Measurements from ENCODE around the gene PTCHD4. TPM values are rescaled to one million over a fixed set of nuclear protein-coding genes. Genes with fewer than 3 reads are reported as not detected.
"Not testable (repeated sequence)": the region's sequence is repeated elsewhere in the genome, so short reads cannot be mapped to it uniquely, and the experiment has no call there.

The PTCHD4 gene
- total and polyA plus RNA-seq, 2 of the 13 experiments (the other 11 are each of a cell fraction or from before 2014, with no cell fraction given): 28.4 to 32.9 TPM

DNA sequence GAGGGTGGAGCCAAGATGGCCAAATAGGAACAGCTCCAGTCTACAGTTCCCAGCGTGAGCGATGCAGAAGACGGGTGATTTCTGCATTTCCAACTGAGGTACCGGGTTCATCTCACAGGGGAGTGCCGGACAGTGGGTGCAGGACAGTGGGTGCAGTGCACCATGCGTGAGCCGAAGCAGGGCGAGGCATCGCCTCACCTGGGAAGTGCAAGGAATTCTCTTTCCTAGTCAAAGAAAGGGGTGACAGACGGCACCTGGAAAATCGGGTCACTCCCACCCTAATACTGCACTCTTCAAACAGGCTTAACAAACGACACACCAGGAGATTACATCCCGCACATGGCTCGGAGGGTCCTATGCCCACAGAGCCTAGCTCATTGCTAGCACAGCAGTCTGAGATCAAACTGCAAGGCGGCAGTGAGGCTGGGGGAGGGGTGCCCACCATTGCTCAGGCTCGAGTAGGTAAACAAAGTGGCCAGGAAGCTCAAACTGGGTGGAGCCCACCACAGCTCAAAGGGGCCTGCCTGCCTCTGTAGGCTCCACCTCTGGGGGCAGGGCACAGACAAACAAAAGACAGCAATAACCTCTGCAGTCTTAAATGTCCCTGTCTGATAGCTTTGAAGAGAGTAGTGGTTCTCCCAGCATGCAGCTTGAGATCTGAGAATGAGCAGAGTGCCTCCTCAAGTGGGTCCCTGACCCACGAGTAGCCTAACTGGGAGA is 8.4 kb downstream of the PTCHD4 start (continued):
- TF ChIP-seq ZIK1 (CRISPR knock-in tag; IDR thresholded peaks at IDR 0.05; ENCODE audit: borderline replicate concordance, low read depth) (peak; percentile 89), ZNF225 (CRISPR knock-in tag; IDR thresholded peaks at IDR 0.05) (0 out of 2 replicates have a peak, but pooled peaks have one; percentile 52), ZNF687 (CRISPR knock-in tag; IDR thresholded peaks at IDR 0.05) (peak; percentile 92), CBX2 (CRISPR knock-in tag; IDR thresholded peaks at IDR 0.05; ENCODE audit: low read depth) (0 out of 2 replicates have a peak, but pooled peaks have one; percentile 40), KMT2B (CRISPR knock-in tag; IDR thresholded peaks at IDR 0.05) (peak; percentile 75; the same call in 1 of the 2 replicates), ZFP91 (CRISPR knock-in tag; IDR thresholded peaks at IDR 0.05; ENCODE audit: borderline replicate concordance) (peak; percentile 66), ZNF451 (CRISPR knock-in tag; IDR thresholded peaks at IDR 0.05) (0 out of 2 replicates have a peak, but pooled peaks have one; percentile 71), SMYD3 (CRISPR knock-in tag; IDR thresholded peaks at IDR 0.05) (0 out of 2 replicates have a peak, but pooled peaks have one; percentile 54)
- TF ChIP-seq CBX2 (IDR thresholded peaks at IDR 0.05; ENCODE audit: low read depth, low read length): not testable (repeated sequence)
- TF ChIP-seq, protein P1, sequence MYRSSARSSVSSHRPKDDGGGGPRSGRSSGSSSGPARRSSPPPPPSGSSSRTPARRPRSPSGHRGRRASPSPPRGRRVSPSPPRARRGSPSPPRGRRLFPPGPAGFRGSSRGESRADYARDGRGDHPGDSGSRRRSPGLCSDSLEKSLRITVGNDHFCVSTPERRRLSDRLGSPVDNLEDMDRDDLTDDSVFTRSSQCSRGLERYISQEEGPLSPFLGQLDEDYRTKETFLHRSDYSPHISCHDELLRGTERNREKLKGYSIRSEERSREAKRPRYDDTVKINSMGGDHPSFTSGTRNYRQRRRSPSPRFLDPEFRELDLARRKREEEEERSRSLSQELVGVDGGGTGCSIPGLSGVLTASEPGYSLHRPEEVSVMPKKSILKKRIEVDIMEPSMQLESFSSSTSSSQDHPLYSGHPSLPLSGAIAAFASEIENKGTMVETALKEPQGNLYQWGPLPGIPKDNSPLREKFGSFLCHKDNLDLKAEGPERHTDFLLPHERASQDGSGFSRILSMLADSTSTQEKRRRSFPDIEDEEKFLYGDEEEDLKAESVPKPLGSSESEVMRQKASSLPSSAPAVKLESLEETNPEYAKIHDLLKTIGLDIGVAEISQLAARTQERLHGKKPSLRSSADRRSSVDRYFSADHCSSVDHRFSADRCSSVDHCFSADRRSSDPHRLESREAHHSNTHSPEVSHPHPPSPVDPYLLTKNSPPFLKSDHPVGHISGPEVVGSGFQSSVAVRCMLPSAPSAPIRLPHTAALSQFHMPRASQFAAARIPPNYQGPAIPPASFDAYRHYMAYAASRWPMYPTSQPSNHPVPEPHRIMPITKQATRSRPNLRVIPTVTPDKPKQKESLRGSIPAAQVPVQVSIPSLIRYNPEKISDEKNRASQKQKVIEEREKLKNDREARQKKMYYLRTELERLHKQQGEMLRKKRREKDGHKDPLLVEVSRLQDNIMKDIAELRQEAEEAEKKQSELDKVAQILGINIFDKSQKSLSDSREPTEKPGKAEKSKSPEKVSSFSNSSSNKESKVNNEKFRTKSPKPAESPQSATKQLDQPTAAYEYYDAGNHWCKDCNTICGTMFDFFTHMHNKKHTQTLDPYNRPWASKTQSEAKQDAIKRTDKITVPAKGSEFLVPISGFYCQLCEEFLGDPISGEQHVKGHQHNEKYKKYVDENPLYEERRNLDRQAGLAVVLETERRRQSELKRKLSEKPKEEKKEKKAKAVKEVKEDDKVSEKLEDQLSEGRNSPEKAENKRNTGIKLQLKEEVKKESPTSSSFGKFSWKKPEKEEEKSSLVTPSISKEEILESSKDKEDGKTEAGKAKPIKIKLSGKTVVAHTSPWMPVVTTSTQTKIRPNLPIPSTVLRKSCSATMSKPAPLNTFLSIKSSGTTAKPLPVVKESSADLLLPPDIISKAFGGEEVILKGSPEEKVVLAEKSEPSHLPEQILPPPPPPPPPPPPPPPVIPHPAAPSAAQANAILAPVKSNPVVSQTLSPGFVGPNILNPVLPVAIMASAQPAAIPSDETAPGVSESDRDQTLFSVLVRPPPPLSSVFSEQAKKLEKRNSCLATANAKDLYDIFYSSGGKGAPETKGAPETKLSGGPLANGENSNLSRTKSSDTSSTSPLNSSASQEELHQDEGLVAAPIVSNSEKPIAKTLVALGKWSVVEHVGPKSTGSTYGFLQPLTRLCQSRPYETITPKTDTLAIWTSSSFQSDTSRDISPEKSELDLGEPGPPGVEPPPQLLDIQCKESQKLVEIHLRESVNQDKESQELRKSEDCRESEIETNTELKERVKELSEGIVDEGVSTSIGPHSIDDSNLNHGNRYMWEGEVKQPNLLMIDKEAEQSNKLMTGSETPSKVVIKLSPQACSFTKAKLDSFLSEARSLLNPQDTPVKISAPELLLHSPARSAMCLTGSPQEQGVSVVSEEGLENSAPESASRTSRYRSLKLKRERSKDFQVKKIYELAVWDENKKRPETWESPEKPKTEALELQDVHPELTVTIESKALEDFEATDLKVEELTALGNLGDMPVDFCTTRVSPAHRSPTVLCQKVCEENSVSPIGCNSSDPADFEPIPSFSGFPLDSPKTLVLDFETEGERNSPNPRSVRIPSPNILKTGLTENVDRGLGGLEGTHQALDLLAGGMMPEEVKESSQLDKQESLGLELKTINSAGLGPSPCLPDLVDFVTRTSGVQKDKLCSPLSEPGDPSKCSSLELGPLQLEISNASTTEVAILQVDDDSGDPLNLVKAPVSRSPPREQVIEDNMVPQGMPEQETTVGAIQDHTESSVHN (CRISPR knock-in tag; IDR thresholded peaks at IDR 0.05): peak; percentile 53; the same call in 1 of the 2 replicates

Data from HepG2 (cell line).